ENCODE results near the gene FAM131A. TPM values are rescaled to one million over a fixed set of nuclear protein-coding genes. Genes with fewer than 3 reads are reported as not detected.

Gene FAM131A
- total and polyA plus RNA-seq, 9 donors, result 8.4 to 14.9 (median 10.4) TPM

DNA sequence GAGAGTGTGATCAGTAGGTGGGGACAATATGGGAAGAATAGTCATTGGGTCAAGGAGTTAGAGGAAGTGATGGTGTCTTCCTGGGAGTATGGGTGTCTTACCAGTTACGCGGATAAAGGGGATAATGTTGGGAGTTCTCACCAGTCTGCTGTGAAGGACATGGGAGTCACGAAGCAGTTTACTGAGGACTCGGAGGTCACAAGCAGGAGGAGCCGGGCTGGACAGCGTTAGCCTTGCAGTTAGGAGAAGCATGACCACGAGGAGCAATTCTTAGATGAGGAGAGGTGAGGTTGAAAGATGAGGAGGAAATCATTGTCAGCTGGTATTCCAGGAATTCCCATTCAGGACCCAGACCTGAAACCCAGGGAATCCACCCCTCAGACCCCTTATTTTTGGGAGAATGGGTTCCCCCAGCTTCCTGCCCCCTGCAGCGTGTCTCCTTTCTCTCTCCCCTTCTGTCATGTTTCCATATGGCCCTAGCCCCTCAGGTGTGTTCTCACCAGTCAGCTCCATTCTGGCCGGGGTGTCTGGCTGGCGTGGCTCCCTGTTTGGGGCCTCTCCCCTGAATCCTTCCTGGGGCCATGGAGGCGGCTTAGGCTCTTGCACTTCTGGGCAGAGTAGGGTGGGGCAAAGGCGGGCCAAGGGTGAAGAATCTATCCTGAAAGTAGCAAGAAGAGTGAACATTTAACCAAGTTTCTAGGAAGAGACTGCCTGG is 38.5 kb downstream of the FAM131A start:
- WGBS (ENCODE audit: insufficient coverage), result 85% methylated on average over 10 of the region's 12 CpGs
- H3K36me3 ChIP-seq (ENCODE audit: control insufficient read depth, insufficient read depth, low read length), result no peaks in the 10 kb centered on the region
- DNase-seq, result no peak
- no peaks in the 10 kb centered on the region for H3K9me3 ChIP-seq (replicated peaks; ENCODE audit: control insufficient read depth, low read depth, low read length)
- H3K4me1 ChIP-seq (ENCODE audit: control insufficient read depth, insufficient read depth, low read length), result peaks cover 46% of the 10 kb centered on the region
- H3K27me3 ChIP-seq (ENCODE audit: control insufficient read depth, insufficient read depth, low read length), result peaks cover 8% of the 10 kb centered on the region
- no peak overlapping the region for H3K4me3 ChIP-seq (ENCODE audit: low read length)
- H3K27ac ChIP-seq (ENCODE audit: low read length), result no peak overlapping the region

DNA sequence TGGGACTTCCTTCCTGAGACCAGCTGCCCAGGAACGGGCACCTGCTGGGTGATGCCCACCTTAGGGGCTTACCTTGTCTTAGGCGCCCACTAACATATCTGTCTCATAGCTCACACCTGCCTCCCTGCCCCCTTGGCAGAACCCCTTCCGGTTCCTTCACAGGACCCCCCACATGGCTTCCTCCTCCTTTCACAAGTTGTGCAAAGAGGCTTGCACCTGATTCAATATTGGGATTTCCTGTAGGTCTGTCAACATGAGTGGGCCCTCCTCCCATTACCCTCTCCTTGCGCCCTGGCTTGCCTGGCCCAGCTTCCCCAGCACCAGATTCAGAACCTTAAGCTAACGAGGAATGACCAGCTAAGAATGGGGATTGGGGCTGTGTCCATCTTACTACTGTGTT is 40.0 kb downstream of the FAM131A start:
- peaks cover 21% of the 10 kb centered on the region for H3K27me3 ChIP-seq (ENCODE audit: control insufficient read depth, insufficient read depth, low read length)
- peaks cover 6% of the 10 kb centered on the region for H3K36me3 ChIP-seq (ENCODE audit: control insufficient read depth, insufficient read depth, low read length)
- 65% methylated on average over 5 of the region's 5 CpGs for WGBS (ENCODE audit: insufficient coverage)
- no peak overlapping the region for H3K4me3 ChIP-seq (ENCODE audit: low read length)
- peaks cover 51% of the 10 kb centered on the region for H3K4me1 ChIP-seq (ENCODE audit: control insufficient read depth, insufficient read depth, low read length)
- H3K27ac ChIP-seq (ENCODE audit: low read length), result peak overlapping the region; percentile 85
- no peak for DNase-seq
- no peaks in the 10 kb centered on the region for H3K9me3 ChIP-seq (replicated peaks; ENCODE audit: control insufficient read depth, low read depth, low read length)

DNA sequence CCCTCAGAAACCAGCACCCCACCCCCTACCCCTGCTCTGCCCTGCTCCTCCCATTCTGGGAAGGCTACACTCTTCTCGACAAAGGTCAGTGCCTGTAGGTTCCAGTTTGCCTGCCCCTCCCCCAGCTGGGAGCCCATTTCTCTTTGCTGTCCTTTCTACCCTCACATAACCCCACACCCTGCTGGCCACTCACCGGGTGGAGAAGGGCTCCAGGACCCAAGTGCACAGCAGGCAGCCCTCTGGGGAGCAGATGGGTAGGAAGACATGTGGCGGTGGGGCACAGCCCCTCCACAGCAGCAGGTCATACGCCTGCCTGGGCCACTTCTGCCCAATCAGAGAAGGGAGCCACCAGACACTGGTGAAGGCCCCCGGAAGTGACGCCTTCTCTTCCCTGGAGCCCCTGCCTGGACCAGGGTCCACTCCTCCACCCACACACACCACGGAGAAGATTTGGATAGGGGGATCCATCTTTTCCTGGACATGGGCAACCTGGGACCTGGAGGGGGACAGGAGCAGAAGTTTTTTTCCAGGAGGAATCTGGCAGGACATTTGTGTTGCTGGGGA is 40.6 kb downstream of the FAM131A start, which contains the start of gene THPO:
TSS of gene THPO (minus strand) at position 326 of the 564 bp plus-strand sequence. CDS start 1,948 bp downstream, outside the sequence.
- Histone ChIP-seq H3K27ac (ENCODE audit: low read length) (peak within 1 kb of the TSS; percentile 85), H3K36me3 (ENCODE audit: control insufficient read depth, insufficient read depth, low read length) (peaks cover 12% of the 10 kb centered on the region), H3K9me3 (replicated peaks; ENCODE audit: control insufficient read depth, low read depth, low read length) (no peaks in the 10 kb centered on the region), H3K4me3 (ENCODE audit: low read length) (no peak within 1 kb of the TSS), H3K27me3 (ENCODE audit: control insufficient read depth, insufficient read depth, low read length) (peaks cover 21% of the 10 kb centered on the region), H3K4me1 (ENCODE audit: control insufficient read depth, insufficient read depth, low read length) (peaks cover 45% of the 10 kb centered on the region)
- no peak for DNase-seq
- 71% methylated on average over 1 of the region's 7 CpGs for WGBS (ENCODE audit: insufficient coverage)

DNA sequence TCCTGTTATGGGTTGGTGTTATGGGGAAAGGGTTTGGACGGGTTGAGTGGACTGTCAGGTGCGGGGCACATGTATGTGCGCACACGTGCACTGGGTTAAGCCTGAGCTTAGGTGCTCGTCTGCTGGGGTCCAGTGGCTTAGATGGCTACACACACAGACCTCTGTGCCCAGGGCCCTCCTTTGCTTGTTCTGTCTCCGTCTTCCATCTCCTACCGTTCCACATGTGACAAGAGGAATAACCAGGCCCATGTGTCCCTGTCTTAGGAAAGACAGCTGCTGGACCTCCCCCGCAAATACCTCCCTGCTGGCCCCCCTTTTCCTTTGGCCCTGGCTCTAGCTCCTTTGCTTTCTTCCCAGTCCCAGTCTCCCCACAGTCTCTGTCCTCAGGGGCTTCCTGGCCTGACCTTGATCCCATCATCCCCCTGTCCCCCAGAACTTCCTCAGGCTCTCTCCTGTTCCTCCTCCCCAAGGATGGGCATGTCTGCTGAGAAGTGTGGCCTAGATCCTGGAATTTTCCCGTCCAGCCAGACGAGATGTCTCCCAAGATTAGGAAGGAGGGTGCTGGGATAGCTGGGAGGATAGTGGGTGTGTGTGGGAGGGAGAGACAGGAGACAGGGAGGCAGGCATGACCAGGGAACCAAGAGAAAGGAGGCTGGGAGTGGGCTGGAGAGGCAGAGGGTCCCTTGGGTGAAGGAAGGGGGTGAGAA is 41.4 kb downstream of the FAM131A start:
- H3K4me3 ChIP-seq (ENCODE audit: low read length), result no peak overlapping the region
- DNase-seq, result peak; percentile 74
- H3K4me1 ChIP-seq (ENCODE audit: control insufficient read depth, insufficient read depth, low read length), result peaks cover 39% of the 10 kb centered on the region
- H3K27ac ChIP-seq (ENCODE audit: low read length), result peak overlapping the region; percentile 85
- H3K36me3 ChIP-seq (ENCODE audit: control insufficient read depth, insufficient read depth, low read length), result peaks cover 17% of the 10 kb centered on the region
- 49% methylated on average over 9 of the region's 10 CpGs for WGBS (ENCODE audit: insufficient coverage)
- peaks cover 21% of the 10 kb centered on the region for H3K27me3 ChIP-seq (ENCODE audit: control insufficient read depth, insufficient read depth, low read length)
- no peaks in the 10 kb centered on the region for H3K9me3 ChIP-seq (replicated peaks; ENCODE audit: control insufficient read depth, low read depth, low read length)

DNA sequence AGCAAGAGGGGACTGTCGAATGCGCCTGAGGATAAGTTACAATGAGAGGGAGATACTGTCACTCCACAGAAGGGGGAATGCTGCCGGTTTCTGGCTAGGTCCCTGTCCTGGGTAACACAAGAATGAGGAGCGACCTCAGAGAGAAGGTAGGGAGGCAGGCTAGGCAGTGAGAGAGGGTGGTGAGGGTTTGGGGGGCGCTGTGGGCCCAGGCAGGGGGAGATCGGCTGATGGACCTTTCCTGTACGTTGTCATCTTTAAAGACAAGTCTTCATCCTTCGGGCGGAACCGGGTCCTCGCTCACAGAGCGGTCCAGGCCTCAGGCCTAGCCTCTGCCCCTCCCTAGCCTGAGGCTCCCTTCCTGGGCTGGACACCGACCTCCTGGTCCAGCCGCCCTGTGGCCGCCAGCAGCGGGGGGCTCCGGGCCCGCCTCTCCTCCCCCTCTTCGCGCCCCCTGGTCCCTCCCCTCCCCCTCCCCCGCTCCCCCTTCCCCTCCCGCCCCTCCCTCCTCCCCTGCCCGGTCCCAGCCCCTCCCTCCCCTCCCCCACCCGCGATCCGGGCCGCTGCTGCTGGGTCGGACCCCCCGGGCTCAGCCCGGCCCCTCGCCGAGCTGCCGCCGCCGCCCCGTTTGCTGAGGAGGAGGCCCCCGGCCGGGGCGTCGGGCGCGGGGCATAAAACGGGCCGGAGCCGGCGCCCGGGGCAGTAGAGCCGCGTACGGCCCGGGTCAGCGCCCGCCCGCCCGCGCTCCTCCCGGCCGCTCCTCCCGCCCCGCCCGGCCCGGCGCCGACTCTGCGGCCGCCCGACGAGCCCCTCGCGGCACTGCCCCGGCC is 42.2 kb downstream of the FAM131A start, which contains the start of gene CHRD:
TSS of gene CHRD (plus strand) at position 697 of the 827 bp plus-strand sequence. CDS start 265 bp downstream, outside the sequence.
- peak; percentile 69 for DNase-seq
- Histone ChIP-seq H3K27ac (ENCODE audit: low read length) (peak within 1 kb of the TSS; percentile 85), H3K9me3 (replicated peaks; ENCODE audit: control insufficient read depth, low read depth, low read length) (no peaks in the 10 kb centered on the region), H3K27me3 (ENCODE audit: control insufficient read depth, insufficient read depth, low read length) (peaks cover 21% of the 10 kb centered on the region), H3K36me3 (ENCODE audit: control insufficient read depth, insufficient read depth, low read length) (peaks cover 17% of the 10 kb centered on the region), H3K4me1 (ENCODE audit: control insufficient read depth, insufficient read depth, low read length) (peaks cover 39% of the 10 kb centered on the region), H3K4me3 (ENCODE audit: low read length) (peak within 1 kb of the TSS; percentile 37)
- 2% methylated on average over 44 of the region's 71 CpGs for WGBS (ENCODE audit: insufficient coverage)

DNA sequence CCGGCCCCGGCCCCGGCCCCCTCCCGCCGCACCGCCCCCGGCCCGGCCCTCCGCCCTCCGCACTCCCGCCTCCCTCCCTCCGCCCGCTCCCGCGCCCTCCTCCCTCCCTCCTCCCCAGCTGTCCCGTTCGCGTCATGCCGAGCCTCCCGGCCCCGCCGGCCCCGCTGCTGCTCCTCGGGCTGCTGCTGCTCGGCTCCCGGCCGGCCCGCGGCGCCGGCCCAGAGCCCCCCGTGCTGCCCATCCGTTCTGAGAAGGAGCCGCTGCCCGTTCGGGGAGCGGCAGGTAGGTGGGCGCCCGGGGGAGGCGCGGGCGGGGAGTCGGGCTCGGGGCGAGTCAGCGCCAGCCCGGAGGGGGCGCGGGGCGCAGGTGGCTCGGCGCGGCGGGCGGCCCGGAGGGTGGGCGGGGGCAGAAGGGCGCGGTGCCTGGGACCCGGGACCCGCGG is 42.8 kb downstream of the FAM131A start:
- H3K36me3 ChIP-seq (ENCODE audit: control insufficient read depth, insufficient read depth, low read length), result peaks cover 24% of the 10 kb centered on the region
- no peaks in the 10 kb centered on the region for H3K9me3 ChIP-seq (replicated peaks; ENCODE audit: control insufficient read depth, low read depth, low read length)
- H3K4me3 ChIP-seq (ENCODE audit: low read length), result peak overlapping the region; percentile 24
- H3K27me3 ChIP-seq (ENCODE audit: control insufficient read depth, insufficient read depth, low read length), result peaks cover 21% of the 10 kb centered on the region
- peaks cover 39% of the 10 kb centered on the region for H3K4me1 ChIP-seq (ENCODE audit: control insufficient read depth, insufficient read depth, low read length)
- under 1% methylated on average over 53 of the region's 62 CpGs for WGBS (ENCODE audit: insufficient coverage)
- no peak overlapping the region for H3K27ac ChIP-seq (ENCODE audit: low read length)
- DNase-seq, result peak; percentile 90

DNA sequence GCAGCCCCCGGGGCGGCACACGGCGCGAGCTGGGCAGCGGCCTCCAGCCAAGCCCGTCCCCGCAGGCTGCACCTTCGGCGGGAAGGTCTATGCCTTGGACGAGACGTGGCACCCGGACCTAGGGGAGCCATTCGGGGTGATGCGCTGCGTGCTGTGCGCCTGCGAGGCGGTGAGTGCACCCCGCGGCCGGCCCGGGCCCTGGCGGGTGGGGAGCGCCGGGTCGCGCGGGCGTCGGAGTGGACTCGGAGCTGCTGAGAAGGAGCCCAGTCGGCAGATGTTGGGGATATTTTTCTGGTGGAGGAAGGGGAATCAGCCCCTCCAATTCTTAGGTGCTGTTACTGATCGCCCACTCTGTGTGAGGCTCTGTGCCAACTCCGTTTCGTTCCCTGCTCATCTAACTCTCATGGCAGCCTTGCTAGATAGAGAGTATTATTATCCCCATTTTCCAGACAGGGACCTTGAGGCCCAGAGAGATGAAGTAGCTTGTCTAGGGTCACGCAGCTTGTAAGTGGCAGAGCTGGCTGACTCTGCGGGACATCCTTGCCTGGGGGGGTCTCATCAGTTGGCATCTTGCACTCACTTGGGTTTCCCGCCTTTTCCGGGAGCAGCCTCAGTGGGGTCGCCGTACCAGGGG is 43.3 kb downstream of the FAM131A start:
- 4% methylated on average over 36 of the region's 42 CpGs for WGBS (ENCODE audit: insufficient coverage)
- Histone ChIP-seq H3K4me3 (ENCODE audit: low read length) (peak overlapping the region; percentile 37), H3K9me3 (replicated peaks; ENCODE audit: control insufficient read depth, low read depth, low read length) (no peaks in the 10 kb centered on the region), H3K27me3 (ENCODE audit: control insufficient read depth, insufficient read depth, low read length) (peaks cover 21% of the 10 kb centered on the region), H3K27ac (ENCODE audit: low read length) (no peak overlapping the region), H3K4me1 (ENCODE audit: control insufficient read depth, insufficient read depth, low read length) (peaks cover 39% of the 10 kb centered on the region), H3K36me3 (ENCODE audit: control insufficient read depth, insufficient read depth, low read length) (peaks cover 26% of the 10 kb centered on the region)
- no peak for DNase-seq

DNA sequence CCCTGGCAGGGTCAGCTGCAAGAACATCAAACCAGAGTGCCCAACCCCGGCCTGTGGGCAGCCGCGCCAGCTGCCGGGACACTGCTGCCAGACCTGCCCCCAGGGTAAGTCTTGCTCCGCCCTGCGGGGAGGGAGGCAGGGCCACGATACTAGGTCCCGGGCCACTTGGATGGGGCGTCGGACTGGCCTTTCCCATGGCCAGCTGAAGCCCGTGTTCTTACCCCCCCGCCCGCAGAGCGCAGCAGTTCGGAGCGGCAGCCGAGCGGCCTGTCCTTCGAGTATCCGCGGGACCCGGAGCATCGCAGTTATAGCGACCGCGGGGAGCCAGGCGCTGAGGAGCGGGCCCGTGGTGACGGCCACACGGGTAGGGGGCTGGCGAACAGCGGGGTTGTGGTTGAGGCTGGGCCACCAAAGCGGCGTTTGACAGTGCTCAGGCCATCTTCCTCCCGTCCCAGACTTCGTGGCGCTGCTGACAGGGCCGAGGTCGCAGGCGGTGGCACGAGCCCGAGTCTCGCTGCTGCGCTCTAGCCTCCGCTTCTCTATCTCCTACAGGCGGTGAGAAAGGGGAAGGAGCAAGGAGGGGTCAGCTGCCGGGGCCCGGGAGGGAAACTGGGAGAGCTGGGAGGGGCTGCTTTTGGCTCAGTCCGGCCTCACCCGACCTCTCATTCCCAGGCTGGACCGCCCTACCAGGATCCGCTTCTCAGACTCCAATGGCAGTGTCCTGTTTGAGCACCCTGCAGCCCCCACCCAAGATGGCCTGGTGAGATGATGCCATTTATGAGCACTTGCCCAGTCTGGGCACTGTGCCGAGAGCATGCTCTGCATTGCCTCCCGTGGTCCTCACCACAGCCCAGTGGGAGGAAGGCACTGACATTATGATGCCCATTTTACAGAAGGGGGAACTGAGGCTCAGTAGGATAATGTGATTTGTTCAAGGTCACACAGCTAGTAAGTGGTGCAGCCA is 44.1 kb downstream of the FAM131A start:
- Histone ChIP-seq H3K4me3 (ENCODE audit: low read length) (peak overlapping the region; percentile 37), H3K4me1 (ENCODE audit: control insufficient read depth, insufficient read depth, low read length) (peaks cover 39% of the 10 kb centered on the region), H3K27me3 (ENCODE audit: control insufficient read depth, insufficient read depth, low read length) (peaks cover 19% of the 10 kb centered on the region), H3K36me3 (ENCODE audit: control insufficient read depth, insufficient read depth, low read length) (peaks cover 33% of the 10 kb centered on the region), H3K27ac (ENCODE audit: low read length) (no peak overlapping the region), H3K9me3 (replicated peaks; ENCODE audit: control insufficient read depth, low read depth, low read length) (no peaks in the 10 kb centered on the region)
- no peak for DNase-seq
- 16% methylated on average over 33 of the region's 55 CpGs for WGBS (ENCODE audit: insufficient coverage)

Measured in muscle of leg (tissue), 11 donors.